Mucosa of gallbladder (tissue), 1 donor: Measurements from ENCODE around the gene BPIFB2. TPM values are rescaled to one million over a fixed set of nuclear protein-coding genes. Genes with fewer than 3 reads are reported as not detected.

Experiments used
- DNase-seq: peaks from one replicate; pipeline ENCODE4 v3.0.0-alpha.2; 2020; ENCODE audit warnings: low spot score
- total RNA-seq: library from RNA; stranded (reverse); gene quantifications from one replicate; pipeline ENCODE4 v1.2.1, GENCODE V29; 2021
- donor health status: DM: no; HTN: no; CAD: no.

Gene BPIFB2, protein sequence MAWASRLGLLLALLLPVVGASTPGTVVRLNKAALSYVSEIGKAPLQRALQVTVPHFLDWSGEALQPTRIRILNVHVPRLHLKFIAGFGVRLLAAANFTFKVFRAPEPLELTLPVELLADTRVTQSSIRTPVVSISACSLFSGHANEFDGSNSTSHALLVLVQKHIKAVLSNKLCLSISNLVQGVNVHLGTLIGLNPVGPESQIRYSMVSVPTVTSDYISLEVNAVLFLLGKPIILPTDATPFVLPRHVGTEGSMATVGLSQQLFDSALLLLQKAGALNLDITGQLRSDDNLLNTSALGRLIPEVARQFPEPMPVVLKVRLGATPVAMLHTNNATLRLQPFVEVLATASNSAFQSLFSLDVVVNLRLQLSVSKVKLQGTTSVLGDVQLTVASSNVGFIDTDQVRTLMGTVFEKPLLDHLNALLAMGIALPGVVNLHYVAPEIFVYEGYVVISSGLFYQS
- total RNA-seq: 0.17 TPM

DNA sequence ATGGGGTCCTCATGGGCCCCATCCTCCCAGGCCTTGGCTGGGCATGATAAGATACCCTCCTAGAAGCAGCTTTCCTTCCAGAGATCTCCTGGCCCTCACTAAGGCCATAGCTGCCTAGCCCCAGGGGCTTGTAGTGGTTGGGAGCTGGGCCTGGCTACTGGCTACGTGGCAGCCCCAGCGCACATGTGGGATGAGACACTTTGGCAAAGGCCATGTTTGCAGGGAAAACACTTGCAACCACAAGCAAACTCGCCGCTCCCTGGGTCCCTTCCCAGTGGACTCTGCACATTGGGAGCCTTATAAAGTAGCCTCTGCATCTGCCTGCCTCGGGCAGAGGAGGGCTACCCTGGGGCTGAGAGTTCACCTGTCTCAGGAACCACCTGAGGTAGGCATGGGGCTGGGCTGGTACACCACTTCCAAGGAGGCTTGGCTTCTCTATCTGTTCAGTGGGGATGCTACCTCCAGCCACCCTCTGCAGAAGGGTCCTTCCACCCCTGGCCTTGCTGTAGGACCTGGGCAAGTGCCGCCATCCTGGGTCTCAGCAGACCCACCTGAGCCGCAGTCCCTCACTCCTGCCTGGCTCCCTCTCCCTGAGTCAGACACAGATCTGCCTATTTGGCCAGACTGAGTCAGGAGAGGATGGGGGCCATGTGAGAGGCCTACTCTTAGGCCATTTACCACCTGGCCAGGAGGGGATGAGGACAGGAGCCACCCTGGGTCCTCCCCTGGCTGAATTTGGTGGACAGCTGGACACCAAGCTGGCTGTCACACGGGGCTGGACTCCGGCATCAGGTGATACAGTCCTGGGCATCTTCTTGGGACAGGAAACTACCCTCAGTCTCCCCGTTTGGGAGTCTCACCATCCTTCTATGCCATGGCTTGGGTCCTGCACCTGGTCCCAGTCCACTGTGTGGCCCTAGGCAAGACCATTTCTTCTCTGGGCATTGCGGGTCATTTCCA is at the start of gene BPIFB2:
BPIFB2 (plus strand) TSS at position 329 of the 960 bp plus-strand sequence. CDS start 871 bp downstream, outside the sequence.
- DNase-seq: no peak

DNA sequence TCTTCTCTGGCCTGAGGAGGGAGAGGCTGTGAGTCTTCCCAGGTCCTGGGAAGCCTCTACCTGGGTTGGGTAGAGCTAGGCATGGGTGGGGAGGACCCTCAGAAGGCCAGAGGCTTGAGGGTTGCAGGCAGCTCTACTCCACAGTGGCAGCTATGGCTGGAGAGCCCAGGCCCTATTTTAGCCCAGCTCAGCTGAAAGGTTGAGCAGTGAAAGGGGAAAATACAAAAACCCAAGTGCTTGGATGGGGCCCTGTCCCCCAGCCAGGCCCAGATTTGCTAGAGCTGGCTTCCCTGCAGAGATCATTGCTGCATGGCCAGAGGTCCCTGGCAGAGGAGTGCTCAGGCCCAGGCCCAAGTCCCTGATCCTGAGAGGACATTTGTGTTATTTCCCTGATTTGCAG is 48.9 kb upstream of the BPIFB2 start:
- no peak for DNase-seq

DNA sequence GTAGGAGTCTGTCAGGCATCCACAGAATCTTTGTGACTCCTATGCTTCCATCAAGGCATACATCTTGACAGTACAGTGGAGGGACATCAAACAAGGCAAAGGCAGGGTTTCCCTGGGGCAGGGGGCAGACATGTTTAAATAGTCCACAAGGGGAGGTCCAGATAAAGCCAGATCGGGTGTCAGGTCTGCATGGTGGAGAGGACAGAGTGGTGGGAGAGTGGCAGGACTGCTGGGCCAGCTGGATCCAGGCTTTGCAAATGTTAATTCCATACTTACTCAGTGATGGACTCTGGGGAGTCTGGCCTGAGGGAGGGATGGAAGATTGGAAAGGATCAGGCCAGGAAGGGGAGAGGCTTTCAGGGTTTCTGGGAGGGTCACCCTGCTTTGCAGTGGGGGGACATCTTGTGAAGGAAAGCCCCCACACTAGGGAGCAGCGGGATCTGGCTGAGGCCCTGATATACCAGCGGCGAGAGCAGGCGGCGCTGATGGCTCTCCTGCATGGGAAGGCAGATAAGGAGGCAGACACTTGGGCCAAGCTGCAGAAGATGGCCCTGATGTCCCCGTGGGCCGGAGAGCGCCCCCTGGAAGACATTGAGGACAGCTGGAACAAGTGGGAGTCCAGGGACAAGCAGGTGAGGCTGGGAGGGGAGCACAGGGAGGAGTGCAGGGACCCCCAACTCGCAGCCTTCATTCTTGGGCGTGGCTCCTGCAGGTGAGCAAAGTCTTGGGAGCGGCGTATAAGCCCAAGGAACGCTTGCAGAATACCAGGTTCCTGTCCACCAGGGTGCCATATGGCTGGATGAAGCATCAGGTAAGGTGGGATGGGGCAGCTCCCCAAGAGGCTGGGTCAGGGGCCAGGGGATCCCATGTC is 47.9 kb upstream of the BPIFB2 start:
- no peak for DNase-seq

DNA sequence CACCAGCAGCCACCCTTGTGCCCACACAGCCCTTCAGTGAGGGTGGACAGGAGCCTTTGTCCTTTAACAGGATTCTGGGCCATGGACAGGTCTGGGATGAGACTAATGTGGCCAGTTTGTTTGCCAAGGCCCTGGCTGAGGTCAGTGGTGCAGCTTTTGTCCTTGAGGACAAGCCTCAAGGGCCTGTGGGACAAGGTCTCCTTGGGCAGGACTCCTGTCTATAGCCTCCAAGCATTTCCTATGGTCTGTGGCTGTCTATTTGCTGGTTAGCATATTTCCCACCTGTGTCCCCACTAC is 47.3 kb upstream of the BPIFB2 start:
- no peak for DNase-seq

DNA sequence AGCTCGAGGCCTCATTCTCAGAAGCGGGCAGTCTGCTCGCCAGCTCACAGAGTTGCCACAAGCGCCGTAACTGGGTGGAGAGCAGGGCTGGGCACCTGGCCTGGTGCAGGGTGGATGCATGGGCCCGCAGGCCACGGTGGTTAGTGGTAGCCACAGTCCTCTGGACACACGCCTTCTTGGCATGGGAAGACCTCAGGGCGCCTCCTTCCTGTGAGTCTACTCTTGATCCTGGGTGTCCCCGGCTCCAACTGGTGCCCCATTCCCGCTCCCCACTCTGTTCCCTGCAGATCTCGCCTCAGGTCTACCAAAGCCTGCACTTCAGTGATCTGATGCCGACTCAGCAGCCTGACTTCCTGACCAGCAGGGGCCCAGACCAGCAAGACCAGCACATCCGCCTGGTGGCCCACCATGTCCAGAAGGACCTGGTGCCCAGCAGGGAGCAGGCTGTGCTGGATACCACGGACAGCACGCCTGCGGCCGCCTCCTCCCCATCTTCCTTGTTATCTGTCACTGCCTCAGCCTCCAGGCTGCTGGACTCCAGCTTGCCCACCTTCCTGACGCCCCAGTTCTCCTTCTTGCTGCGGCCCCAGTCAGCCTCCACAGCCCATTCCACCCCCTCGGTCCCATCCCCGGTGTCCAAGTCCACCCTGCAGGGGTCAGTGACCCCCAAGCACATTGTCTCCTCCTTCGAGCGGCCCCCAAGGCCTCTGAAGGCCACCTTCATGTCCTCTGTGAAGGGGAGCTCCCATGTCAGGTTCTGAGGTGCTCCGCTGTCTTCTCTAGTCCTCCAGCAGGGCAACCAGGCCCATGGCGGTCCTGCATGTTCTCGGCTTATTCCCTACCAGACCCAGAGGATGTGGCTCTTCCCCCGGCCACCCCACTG is 46.4 kb upstream of the BPIFB2 start:
- no peak for DNase-seq

DNA sequence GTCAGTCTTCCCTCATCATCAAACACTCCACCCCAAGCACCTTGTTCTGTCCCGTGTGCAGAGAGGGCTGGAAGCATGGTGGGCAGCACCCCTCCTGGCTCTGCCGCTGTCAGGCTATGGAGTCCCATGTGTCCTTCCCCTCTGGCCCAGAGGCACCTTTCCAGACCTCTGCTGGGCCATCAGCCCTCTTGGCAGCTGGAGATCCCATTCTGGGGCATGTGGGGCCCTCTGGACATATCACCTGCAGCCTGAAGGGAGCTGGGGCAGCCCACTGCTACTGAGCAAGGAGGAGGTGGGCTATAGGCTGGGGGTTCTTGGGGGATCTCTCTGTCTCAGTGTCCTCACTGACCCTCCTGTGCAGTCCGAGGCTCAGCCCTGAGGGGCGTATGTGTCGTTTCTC is 45.5 kb upstream of the BPIFB2 start:
- DNase-seq: no peak

DNA sequence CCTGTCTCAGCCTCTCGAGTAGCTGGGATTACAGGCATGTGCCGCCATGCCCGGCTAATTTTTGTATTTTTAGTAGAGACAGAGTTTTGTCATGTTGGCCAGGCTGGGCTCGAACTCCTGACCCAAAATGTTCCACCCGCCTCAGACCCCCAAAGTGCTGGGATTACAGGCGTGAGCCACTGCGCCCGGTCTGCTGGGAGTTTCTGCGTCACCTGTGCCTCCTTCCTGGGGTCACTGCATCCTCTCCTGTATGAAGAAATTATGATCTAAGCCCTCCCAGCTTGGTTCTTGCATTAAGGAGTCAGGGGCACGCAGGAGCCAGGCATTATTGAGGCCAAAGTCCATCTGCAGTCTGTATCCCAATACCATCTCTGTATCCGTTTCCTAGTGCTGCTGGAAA is 44.9 kb upstream of the BPIFB2 start:
- DNase-seq: peak; percentile 5

DNA sequence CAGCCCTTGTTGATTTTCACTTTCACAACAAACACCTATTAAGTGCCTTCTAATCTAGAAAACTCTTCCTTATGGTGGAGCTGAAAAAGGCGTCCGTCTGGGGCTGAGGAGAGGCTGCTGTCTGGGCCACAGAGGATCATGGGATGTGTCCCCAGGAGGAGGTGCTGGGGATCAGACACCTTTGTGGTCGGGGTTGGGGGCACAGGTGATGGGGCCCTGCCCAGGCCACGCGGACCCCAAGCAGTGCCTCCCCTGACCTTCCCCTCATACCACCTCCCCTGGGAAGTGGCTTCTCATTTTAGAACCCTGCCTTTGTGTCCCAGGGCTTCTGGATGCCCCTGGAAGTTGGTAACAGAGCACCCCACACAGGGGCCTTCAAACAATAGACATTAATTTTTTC is 44.3 kb upstream of the BPIFB2 start:
- peak; percentile 5 for DNase-seq

DNA sequence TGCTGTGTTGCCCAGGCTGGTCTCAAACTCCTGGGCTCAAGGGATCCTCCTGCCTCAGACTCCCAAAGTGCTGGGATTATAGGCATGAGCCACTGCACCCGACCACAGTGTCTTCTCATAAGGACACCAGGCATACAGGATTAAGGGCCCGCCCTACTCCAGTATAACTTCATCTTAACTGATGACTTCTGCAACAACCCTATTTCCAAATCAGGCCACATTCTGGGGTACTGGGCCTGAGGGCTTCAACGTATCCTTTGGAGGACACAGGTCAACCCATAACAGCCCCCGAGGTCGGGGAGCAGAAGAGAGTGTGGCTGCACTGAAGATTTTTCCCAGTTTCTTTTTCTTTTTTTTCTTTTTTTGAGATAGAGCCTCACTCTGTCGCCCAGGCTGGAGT is 42.9 kb upstream of the BPIFB2 start:
- peak; percentile 3 for DNase-seq

DNA sequence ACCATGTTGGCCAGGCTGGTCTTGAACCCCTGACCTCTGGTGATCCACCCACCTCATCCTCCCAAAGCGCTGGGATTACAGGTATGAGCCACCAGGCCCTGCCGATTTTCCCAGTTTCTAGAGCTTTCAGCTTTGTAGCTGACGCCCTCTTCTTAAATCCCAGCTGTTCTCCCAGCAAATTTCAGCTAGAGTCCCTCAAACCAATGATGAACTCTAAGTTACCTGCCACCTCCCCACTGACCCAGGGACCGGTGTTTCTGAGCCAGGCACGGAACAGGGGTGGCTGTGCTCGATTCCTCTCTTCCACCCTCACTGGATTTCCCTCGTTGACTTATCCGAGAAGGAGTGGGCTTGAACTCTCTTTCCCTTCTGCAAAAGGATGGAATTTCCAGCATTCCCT is 42.4 kb upstream of the BPIFB2 start:
- DNase-seq: peak; percentile 8

DNA sequence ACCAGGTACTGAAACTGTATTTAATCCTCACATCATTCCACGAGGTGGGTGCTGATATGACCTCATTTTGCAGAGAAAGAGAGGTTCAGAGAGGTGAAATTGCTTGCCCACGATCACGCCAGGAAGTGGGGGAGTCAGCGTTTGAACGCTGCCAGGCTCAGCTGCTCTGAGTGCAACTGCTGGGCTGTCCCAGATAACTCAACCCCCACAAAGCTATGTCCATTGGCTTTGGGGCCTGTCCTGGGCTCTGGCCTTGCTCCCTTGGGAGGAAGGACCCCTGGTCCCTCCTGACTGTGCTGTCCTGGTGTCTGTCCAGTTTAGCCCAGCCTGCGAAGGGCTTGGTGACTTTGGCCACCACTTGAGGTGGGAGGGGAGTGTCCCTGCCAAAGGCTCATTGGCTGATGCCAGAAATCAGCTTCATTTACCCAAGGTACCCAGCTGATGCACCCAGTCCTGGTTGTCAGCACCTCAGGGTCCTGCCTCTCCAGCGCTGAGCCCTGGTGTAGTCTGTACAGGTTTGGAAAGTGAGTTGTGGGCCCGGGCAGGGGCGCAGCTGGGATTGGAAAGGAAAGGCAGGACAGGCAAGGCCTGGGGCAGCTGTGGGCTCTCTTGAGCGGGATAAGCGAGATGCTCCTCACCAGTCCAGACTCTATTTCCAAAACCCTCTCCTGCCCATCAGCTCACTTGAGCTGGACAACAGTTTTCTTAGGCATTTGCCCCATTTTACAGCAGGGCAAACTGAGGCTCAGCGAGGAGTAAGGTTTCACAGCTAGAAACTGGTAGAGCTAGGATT is 41.7 kb upstream of the BPIFB2 start:
- peak; percentile 8 for DNase-seq

DNA sequence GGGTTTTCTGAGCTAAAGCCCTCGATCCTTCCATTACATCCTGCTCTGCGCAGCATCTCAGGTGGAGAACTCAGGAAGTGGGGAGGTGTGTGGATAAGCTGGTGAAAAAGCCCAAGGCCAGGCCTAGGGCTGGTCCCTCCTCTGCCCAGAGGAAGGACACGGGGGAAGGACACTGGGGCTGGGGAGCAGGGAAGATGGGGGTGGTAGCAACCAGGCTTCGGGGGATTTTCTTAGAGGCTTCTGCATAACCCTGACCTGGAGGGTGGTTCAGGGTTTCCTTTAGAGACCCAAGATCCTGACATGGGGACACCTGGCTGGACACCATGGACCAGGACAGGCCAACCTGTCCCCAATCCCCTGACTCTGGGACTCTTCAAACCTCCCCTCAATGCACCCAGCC is 41.1 kb upstream of the BPIFB2 start:
- peak; percentile 6 for DNase-seq

DNA sequence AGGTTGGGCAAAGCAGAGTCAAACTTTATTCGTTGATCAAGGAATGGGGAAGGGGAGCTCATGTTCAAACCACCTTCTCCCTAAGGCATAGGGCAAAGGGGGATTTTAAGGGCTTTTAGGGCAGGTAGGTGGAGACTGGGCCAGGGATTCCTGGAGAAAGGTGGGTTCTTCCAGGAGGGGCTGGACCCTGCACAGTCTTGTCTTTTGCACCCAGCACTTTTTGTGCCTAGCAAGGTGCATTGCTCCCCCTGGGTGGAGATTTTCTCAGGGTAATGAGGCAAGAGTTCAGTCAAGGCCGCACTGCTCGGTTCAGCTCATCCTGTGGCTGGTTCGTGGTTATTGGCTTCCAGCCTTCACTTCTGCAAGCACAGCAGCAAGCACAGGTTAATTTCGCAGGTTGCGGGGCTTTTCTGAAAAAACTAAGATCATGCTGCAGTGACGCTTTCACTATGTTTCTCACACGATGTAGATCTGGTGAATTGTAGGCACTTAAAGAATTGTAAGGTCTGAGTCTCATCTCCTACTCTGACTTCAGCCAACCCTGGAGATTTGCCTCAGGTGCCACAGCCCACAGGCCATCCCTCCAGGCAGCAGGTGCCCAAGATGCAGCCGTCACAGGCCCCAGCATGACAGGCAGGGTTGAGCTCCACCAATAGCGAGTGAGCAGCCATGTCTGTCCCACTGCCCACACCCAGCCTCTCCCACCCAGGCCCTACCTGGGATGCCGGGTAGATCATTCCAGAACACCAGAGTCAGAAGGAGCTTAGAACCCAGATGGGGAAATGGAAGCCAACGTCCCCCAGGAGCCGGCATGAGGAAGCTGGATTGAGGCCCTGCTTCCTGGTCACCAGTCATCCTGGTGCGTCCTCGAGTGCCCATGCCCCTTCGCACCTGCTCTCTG is 40.4 kb upstream of the BPIFB2 start:
- peak; percentile 9 for DNase-seq

DNA sequence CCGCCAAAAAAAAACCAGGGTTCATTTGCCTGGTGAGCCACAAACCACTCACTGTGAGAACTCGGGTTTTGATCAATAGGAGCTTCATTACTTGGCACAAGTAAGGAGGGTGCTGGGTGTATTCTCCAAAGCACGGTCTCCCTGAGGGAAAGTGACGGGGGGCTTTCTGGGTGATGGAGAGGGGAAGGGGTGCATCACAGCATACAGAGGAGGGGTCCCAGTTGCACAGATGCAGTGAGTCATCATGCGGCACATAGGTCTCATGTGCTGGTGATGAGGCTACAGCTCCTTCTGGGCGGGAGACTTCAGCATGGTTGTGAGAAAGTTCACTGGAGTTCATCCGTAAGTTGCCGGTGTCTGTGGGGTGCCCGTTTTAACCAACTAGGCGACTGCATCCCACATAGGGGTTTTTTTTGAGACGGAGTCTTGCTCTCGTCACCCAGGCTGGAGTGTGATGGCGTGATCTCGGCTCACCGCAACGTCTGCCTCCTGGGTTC is 39.5 kb upstream of the BPIFB2 start:
- DNase-seq: peak; percentile 5

DNA sequence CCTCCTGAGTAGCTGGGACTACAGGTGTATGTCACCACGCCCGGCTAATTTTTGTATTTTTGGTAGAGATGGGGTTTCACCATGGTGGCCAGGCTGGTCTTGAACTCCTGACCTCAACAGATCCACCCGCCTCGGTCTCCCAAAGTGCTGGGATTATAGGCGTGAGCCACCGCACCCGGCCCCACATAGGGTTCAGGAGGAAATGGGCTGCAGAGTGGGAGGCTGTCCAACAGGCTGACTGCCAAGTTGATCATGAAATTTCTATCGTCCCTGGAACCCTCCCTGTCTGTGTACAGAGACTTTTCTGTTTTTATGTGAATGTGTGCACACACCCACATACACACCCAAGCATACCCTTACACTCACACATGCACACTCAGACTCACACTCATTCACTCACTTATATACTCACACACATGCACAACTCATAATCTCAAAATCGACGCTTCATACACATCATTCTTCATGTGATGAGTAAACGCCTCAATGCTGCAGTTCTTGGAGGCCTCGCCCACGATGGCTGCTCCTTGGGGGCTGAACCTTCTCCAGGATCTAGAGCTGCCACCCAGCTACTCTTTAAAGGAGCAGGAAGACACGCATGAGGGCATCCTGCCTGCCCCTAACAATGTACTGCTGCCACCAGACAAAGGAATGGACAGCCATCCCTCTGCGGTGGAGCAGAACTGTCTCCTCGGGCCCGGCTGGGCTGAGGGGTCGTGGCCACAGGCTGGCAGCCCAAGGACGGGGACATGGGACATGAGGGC is 38.8 kb upstream of the BPIFB2 start:
- peak; percentile 8 for DNase-seq

DNA sequence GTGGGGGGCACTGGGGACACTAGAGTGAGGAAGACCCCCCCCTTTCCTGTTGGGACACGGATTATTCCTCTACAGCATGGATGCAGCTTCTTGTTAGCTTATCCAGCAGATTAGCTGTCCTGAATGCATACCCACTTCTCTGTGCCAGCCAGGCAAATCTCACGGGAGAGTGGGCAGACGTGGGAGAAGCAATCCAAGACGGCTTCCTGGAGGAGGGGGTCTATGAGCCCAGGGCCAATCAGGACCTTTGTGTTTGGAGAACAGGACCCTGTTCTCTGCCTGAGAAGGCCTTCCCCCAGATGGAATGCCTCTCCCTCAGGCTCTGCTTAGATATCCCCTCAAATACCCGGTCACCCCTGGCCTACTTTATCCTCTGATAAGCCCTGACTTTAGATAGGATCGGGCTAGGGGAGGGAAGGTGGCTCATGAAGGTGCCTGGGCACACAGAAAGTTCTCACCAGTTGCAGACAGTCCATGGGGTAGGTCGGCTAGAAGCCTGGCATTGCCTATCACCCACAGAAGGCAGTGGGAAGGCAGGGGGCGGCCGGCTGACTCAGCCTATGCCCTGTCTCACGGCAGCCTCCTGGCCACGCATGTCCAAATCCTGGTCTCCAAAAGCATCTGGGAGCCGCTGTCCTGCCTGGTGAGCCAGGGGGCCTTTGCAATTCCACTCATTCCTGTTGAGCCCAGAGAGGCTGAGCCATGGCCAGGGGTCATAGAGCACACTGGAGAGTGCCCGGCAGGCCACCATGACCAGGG is 38.0 kb upstream of the BPIFB2 start:
- DNase-seq: peak; percentile 8
